ENCODE measurements around the gene PANK4.
"Not testable (repeated sequence)": the region's sequence is repeated elsewhere in the genome, so short reads cannot be mapped to it uniquely, and the experiment has no call there.

PANK4 gene

GRCh38 chr1:2558420-2558819 is 32.0 kb upstream of the PANK4 start:
- Histone ChIP-seq H3K4me1 (ENCODE audit: control insufficient read depth, insufficient read depth, low read length, unreplicated experiment) (peaks cover 9% of the 10 kb centered on the region), H3K4me3 (ENCODE audit: low read depth, low read length) (no peak overlapping the region), H3K27ac (ENCODE audit: low read depth, low read length) (no peak overlapping the region), H3K27me3 (ENCODE audit: insufficient read depth, low read length) (no peaks in the 10 kb centered on the region), H3K36me3 (ENCODE audit: insufficient read depth, low read length) (no peaks in the 10 kb centered on the region), H2AFZ (ENCODE audit: low read length, unreplicated experiment) (no peak overlapping the region), H3K79me2 (ENCODE audit: control insufficient read depth, insufficient read depth, low read length, unreplicated experiment) (no peaks in the 10 kb centered on the region)

GRCh38 chr1:2557482-2558400 is 31.3 kb upstream of the PANK4 start:
- no peaks in the 10 kb centered on the region for H3K27me3 ChIP-seq (ENCODE audit: insufficient read depth, low read length)
- no peak overlapping the region for H2AFZ ChIP-seq (ENCODE audit: low read length, unreplicated experiment)
- H3K36me3 ChIP-seq (ENCODE audit: insufficient read depth, low read length), result no peaks in the 10 kb centered on the region
- H3K79me2 ChIP-seq (ENCODE audit: control insufficient read depth, insufficient read depth, low read length, unreplicated experiment), result no peaks in the 10 kb centered on the region
- no peak overlapping the region for H3K27ac ChIP-seq (ENCODE audit: low read depth, low read length)
- H3K4me3 ChIP-seq (ENCODE audit: low read depth, low read length), result peak overlapping the region; percentile 82; the same call in 1 of the 2 replicates
- peaks cover 9% of the 10 kb centered on the region for H3K4me1 ChIP-seq (ENCODE audit: control insufficient read depth, insufficient read depth, low read length, unreplicated experiment)

DNA sequence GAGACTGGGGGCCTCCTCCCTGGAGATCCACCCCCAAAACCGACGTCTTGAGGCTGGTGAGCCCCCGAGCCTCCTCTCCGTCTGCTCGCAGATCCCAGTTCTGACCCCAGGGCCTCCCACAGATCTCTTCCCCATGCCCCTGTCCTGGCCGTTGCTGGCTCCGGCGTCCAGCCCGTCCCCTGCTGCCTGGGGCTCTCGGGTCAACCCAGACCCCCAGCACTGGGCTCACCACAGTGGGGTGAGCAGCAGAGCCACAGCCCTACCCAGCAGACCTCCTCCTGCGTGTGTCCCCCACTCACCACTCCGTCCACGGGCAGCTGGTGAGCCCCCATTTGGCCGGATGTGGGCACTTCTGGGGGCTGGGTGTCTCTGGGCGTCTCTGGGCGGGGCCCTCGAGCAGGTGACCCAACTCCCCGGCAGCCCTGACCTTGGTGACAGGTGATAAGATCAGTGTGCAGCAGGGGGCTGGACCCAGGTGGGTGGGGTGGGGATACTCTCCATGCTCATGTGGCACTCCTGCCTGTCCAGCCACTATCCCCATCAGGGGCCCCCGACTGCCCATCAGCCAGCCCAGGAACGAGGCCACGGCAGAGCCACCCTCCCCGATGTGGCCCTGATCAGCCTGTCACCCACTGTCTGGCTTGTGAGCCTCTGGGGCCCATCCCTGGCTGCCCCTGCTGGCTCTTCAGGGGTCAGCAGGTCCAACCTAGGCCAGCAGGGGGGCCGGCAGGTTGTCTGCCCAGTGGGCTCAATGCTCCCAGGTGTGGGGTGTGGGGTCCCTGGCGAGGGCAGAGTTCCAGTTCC is 30.5 kb upstream of the PANK4 start:
- H3K4me3 ChIP-seq (ENCODE audit: low read depth, low read length), result peak overlapping the region; percentile 82
- no peaks in the 10 kb centered on the region for H3K27me3 ChIP-seq (ENCODE audit: insufficient read depth, low read length)
- peak overlapping the region; percentile 84 for H2AFZ ChIP-seq (ENCODE audit: low read length, unreplicated experiment)
- no peaks in the 10 kb centered on the region for H3K79me2 ChIP-seq (ENCODE audit: control insufficient read depth, insufficient read depth, low read length, unreplicated experiment)
- H3K27ac ChIP-seq (ENCODE audit: low read depth, low read length), result peak overlapping the region; percentile 54; the same call in 1 of the 2 replicates
- H3K4me1 ChIP-seq (ENCODE audit: control insufficient read depth, insufficient read depth, low read length, unreplicated experiment), result peaks cover 9% of the 10 kb centered on the region
- no peaks in the 10 kb centered on the region for H3K36me3 ChIP-seq (ENCODE audit: insufficient read depth, low read length)

DNA sequence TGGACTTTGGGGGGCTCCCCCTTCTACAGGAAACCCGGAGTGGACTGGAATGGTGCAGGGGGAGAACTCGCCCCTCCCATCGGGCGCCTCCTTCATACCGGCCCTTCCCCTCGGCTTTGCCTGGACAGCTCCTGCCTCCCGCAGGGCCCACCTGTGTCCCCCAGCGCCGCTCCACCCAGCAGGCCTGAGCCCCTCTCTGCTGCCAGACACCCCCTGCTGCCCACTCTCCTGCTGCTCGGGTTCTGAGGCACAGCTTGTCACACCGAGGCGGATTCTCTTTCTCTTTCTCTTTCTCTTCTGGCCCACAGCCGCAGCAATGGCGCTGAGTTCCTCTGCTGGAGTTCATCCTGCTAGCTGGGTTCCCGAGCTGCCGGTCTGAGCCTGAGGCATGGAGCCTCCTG is 29.9 kb upstream of the PANK4 start, which contains the start of gene TNFRSF14:
Gene TNFRSF14 (plus strand): TSS at position 95 of the 401 bp plus-strand sequence. CDS start 294 bp downstream, at position 389.
- Histone ChIP-seq H3K4me1 (ENCODE audit: control insufficient read depth, insufficient read depth, low read length, unreplicated experiment) (peaks cover 9% of the 10 kb centered on the region), H3K36me3 (ENCODE audit: insufficient read depth, low read length) (no peaks in the 10 kb centered on the region), H3K79me2 (ENCODE audit: control insufficient read depth, insufficient read depth, low read length, unreplicated experiment) (no peaks in the 10 kb centered on the region), H3K27ac (ENCODE audit: low read depth, low read length) (peak within 1 kb of the TSS; percentile 54; the same call in 1 of the 2 replicates), H2AFZ (ENCODE audit: low read length, unreplicated experiment) (peak within 1 kb of the TSS; percentile 84), H3K27me3 (ENCODE audit: insufficient read depth, low read length) (no peaks in the 10 kb centered on the region), H3K4me3 (ENCODE audit: low read depth, low read length) (peak within 1 kb of the TSS; percentile 82)

DNA sequence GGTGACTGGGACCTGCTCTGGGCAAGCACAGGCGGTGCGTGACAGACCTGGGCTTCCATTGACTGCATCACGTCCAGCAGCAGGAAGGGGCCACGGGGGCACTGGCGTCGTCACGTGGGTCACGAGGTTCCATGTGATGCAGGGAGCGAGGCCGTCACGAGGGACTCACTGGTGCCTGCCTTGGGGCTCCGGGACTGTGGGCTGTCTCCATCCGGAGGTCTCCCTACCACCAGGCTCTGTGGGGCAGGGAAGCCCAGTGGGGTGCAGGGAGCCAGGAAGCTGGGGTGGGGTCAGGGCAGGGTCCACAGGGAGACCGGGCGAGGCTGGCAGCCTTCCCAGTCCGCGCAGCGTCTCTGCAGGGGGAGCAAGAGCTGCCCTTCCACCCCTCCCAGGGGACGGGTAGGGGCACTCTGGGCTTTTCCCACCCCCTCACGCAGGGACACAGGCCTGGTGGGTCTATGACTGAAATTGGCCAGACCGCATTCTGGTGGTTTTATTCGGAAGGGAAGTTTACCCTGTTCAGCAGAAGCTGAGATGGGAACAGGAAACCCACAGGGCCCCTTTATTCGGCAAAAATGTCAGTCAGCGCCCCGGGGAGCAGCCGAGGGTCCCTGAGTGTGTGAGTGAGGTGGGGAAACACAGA is 29.4 kb upstream of the PANK4 start:
- peak overlapping the region; percentile 82 for H3K4me3 ChIP-seq (ENCODE audit: low read depth, low read length)
- peak overlapping the region; percentile 84 for H2AFZ ChIP-seq (ENCODE audit: low read length, unreplicated experiment)
- H3K36me3 ChIP-seq (ENCODE audit: insufficient read depth, low read length), result no peaks in the 10 kb centered on the region
- no peaks in the 10 kb centered on the region for H3K27me3 ChIP-seq (ENCODE audit: insufficient read depth, low read length)
- peak overlapping the region; percentile 54; the same call in 1 of the 2 replicates for H3K27ac ChIP-seq (ENCODE audit: low read depth, low read length)
- H3K79me2 ChIP-seq (ENCODE audit: control insufficient read depth, insufficient read depth, low read length, unreplicated experiment), result no peaks in the 10 kb centered on the region
- H3K4me1 ChIP-seq (ENCODE audit: control insufficient read depth, insufficient read depth, low read length, unreplicated experiment), result peaks cover 9% of the 10 kb centered on the region

DNA sequence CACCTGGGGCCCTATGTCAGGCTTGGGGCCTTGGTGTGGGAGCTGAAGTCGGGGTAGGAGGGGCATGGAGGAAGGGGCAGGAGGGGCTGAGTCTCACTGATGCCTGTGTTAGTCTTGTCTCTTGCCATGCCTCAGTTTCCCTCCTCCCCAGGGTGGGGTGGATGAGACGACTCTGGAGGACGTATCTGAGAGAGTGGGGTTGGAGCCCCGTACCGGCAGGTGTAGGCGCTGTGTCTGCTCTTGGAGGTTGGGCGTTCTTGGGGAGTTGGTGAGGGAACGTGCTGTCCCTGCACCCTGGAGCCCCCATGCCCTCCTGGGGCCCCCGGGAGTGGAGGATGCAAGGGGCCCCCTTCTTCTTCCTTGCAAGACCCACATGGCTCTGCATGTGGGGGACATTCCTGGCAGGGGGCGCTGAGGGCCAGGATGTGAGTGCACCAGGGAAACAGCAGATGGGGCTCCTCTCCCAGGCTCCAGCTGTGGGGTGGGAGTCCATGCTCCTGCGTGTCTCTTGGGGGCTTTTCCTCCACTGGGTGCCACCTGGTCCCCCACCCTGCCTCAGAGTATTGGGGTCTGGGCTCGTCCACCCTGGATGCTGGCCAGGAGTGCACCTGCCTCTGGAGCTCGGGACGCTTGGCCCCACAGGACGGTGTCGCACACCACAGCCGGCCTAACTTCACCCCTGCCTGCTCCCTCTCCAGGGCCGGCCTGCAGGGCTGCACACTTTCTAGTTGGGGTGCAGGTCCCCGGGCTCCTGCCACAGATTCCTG is 28.4 kb upstream of the PANK4 start:
- H3K4me3 ChIP-seq (ENCODE audit: low read depth, low read length), result no peak overlapping the region
- peaks cover 9% of the 10 kb centered on the region for H3K4me1 ChIP-seq (ENCODE audit: control insufficient read depth, insufficient read depth, low read length, unreplicated experiment)
- no peaks in the 10 kb centered on the region for H3K79me2 ChIP-seq (ENCODE audit: control insufficient read depth, insufficient read depth, low read length, unreplicated experiment)
- no peaks in the 10 kb centered on the region for H3K36me3 ChIP-seq (ENCODE audit: insufficient read depth, low read length)
- H3K27me3 ChIP-seq (ENCODE audit: insufficient read depth, low read length), result no peaks in the 10 kb centered on the region
- no peak overlapping the region for H2AFZ ChIP-seq (ENCODE audit: low read length, unreplicated experiment)
- no peak overlapping the region for H3K27ac ChIP-seq (ENCODE audit: low read depth, low read length)

DNA sequence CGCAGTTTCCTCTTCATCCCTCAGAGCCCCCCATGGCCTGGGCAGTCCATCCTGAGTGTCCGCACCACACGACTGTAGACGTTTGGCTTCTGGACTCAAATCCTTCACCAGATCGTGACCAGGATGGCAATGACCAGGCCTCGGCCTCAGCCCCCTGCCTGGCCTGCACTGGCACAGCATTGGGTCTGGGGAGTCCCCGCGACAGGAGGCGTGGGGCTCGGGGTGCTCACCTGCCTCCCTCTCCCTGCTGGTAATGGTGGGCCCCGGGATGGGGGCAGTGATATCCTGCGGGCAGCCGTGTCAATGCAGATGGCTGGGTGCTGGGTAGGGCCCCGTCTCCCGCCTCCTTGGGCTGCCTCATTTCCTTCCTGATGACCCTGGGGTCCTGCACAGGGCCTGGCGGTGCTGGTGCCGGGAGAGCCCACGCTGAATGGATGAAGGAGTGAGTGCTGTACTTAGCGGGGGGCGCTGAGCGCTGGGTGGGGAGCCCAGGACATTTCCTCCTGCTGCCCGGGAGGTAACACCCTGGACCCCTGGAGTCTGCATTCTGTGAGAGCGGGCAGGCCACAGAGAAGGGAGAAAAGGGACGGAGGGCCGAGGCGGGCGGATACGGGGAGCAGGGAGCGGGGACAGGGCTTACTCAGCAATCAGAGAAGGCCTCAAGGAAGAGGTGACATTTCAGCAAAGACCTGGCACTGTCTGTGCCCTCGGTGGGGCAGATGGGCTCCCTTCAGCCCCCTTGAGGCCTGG is 27.6 kb upstream of the PANK4 start:
- peaks cover 10% of the 10 kb centered on the region for H3K4me1 ChIP-seq (ENCODE audit: control insufficient read depth, insufficient read depth, low read length, unreplicated experiment)
- no peak overlapping the region for H3K4me3 ChIP-seq (ENCODE audit: low read depth, low read length)
- H3K79me2 ChIP-seq (ENCODE audit: control insufficient read depth, insufficient read depth, low read length, unreplicated experiment), result no peaks in the 10 kb centered on the region
- no peaks in the 10 kb centered on the region for H3K36me3 ChIP-seq (ENCODE audit: insufficient read depth, low read length)
- H2AFZ ChIP-seq (ENCODE audit: low read length, unreplicated experiment), result no peak overlapping the region
- H3K27ac ChIP-seq (ENCODE audit: low read depth, low read length), result no peak overlapping the region
- no peaks in the 10 kb centered on the region for H3K27me3 ChIP-seq (ENCODE audit: insufficient read depth, low read length)

GRCh38 chr1:2553076-2553475 is 26.7 kb upstream of the PANK4 start:
- peaks cover 18% of the 10 kb centered on the region for H3K4me1 ChIP-seq (ENCODE audit: control insufficient read depth, insufficient read depth, low read length, unreplicated experiment)
- not testable (repeated sequence) for H3K27me3 ChIP-seq (ENCODE audit: insufficient read depth, low read length); H3K4me3 ChIP-seq (ENCODE audit: low read depth, low read length); H3K27ac ChIP-seq (ENCODE audit: low read depth, low read length); H2AFZ ChIP-seq (ENCODE audit: low read length, unreplicated experiment); H3K79me2 ChIP-seq (ENCODE audit: control insufficient read depth, insufficient read depth, low read length, unreplicated experiment); H3K36me3 ChIP-seq (ENCODE audit: insufficient read depth, low read length)

DNA sequence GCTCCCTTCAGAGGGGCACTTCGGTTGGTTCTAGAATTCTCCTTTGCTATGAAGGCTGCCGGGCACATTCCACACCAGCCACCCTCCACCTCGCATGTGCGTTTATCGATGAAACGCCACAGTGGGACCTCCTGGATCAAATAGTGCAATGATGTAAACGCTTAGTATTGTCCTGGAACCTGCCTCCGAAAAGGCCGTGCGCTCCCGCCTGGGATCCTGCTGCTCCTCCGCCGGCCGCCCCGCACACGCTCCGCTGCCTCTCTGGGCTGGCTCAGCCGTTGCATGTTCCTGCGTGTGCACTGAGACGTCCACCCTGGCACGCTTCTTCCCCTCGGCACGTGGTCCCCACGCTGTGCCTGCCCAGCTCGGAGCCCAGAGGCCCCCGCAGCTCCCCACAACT is 25.8 kb upstream of the PANK4 start:
- Histone ChIP-seq H3K79me2 (ENCODE audit: control insufficient read depth, insufficient read depth, low read length, unreplicated experiment) (no peaks in the 10 kb centered on the region), H3K27ac (ENCODE audit: low read depth, low read length) (no peak overlapping the region), H3K4me1 (ENCODE audit: control insufficient read depth, insufficient read depth, low read length, unreplicated experiment) (peaks cover 23% of the 10 kb centered on the region), H2AFZ (ENCODE audit: low read length, unreplicated experiment) (no peak overlapping the region), H3K27me3 (ENCODE audit: insufficient read depth, low read length) (no peaks in the 10 kb centered on the region), H3K4me3 (ENCODE audit: low read depth, low read length) (no peak overlapping the region), H3K36me3 (ENCODE audit: insufficient read depth, low read length) (no peaks in the 10 kb centered on the region)
